Panc1 (cell line): ENCODE data around the gene TSPY8. TPM values are rescaled to one million over a fixed set of nuclear protein-coding genes. Genes with fewer than 3 reads are reported as not detected.

Source experiments
- total RNA-seq: library from RNA; stranded (reverse); gene quantifications from one replicate; pipeline ENCODE4 v1.2.1, GENCODE V29; 2021; ENCODE audit not compliant: unreplicated experiment

Gene TSPY8
- total RNA-seq, 1 experiment from 2014 or later, result not detected

Other genes with a start within 250 kb of the TSPY8 start
- not detected for gene TSPY4, start 20.3 kb upstream of the TSPY8 start, total RNA-seq
- not detected for gene TSPY3, start 40.6 kb downstream of the TSPY8 start, total RNA-seq
- gene TSPY1, start 109.2 kb downstream of the TSPY8 start, total RNA-seq, result not detected
- not detected for gene TSPY9, start 129.5 kb downstream of the TSPY8 start, total RNA-seq
- not detected for gene TSPY10, start 170.1 kb downstream of the TSPY8 start, total RNA-seq